Activated CD4-positive, alpha-beta T cell treated with anti-CD3 and anti-CD28 coated beads, Interleukin-2, amount 10 ng/mL, durations not matched to agents 7 days and 5 days (primary cell): ENCODE data around the gene ZIC1. TPM values are rescaled to one million over a fixed set of nuclear protein-coding genes. Genes with fewer than 3 reads are reported as not detected.

Source experiments
- CTCF ChIA-PET: fragments of 350-600 bp; sonication (Branson Sonifier 250); formaldehyde crosslinking; loops from one replicate; lab custom pipeline; 2021; ENCODE audit warnings: antibody characterized with exemption; lab: Charles Lee
- POLR2A ChIA-PET: fragments of 350-600 bp; sonication (Branson Sonifier 250); formaldehyde crosslinking; loops from one replicate; lab custom pipeline; 2021; ENCODE audit warnings: antibody characterized with exemption; lab: Charles Lee
- DNase-seq: peaks from one replicate; pipeline ENCODE4 v3.0.0-alpha.2; 2020
- H3K27ac Mint-ChIP-seq: one replicate; pipeline ENCODE4 v1.8.0; 2021; ENCODE audit warnings: mild to moderate bottlenecking, moderate library complexity, mixed read lengths
- H3K27me3 Mint-ChIP-seq: one replicate; pipeline ENCODE4 v1.8.0; 2021; ENCODE audit warnings: mixed read lengths
- H3K36me3 Mint-ChIP-seq: one replicate; pipeline ENCODE4 v1.8.0; 2021; ENCODE audit warnings: low read depth, mixed read lengths
- H3K4me1 Mint-ChIP-seq: one replicate; pipeline ENCODE4 v1.8.0; 2021; ENCODE audit warnings: mixed read lengths
- H3K4me3 Mint-ChIP-seq: one replicate; pipeline ENCODE4 v1.8.0; 2021; ENCODE audit warnings: mild to moderate bottlenecking, moderate library complexity, mixed read lengths
- H3K9me3 Mint-ChIP-seq: one replicate; pipeline ENCODE4 v1.8.0; 2021; ENCODE audit warnings: mixed read lengths
- total RNA-seq, 2 experiments: library from RNA; stranded (reverse); gene quantifications; one replicate each; pipeline ENCODE4 v1.2.3, GENCODE V29; 2021

The ZIC1 gene
- total RNA-seq, 2 experiments from 2014 or later = not detected

DNA sequence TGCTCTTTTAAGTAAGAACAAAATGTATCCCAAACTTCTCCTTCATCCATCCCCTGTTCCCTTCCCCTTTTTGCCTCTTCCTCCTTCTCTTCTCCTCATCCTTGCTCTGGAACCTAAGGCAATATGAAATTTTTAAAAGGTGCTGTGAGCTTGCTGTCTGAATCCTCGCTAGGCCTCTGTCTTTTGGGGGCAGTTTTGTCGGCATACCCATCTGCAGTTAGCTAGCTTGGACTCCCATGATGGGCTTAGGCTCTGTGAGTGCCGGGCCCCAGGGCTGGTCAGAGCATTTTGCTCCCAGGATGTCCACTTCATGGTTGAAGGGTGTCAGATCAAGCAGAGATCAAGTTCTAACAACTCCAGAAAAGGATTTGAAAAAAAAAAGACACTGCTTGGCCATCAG, 18.6 kb downstream of the ZIC1 start:
- H3K27ac Mint-ChIP-seq = no peak overlapping the region
- ChIA-PET CTCF (no interaction called here), POLR2A (no interaction called here)
- DNase-seq = no peak
- H3K4me1 Mint-ChIP-seq = no peaks in the 10 kb centered on the region
- H3K27me3 Mint-ChIP-seq = peaks cover 24% of the 10 kb centered on the region
- no peaks in the 10 kb centered on the region for H3K36me3 Mint-ChIP-seq
- H3K9me3 Mint-ChIP-seq = no peaks in the 10 kb centered on the region
- no peak overlapping the region for H3K4me3 Mint-ChIP-seq

DNA sequence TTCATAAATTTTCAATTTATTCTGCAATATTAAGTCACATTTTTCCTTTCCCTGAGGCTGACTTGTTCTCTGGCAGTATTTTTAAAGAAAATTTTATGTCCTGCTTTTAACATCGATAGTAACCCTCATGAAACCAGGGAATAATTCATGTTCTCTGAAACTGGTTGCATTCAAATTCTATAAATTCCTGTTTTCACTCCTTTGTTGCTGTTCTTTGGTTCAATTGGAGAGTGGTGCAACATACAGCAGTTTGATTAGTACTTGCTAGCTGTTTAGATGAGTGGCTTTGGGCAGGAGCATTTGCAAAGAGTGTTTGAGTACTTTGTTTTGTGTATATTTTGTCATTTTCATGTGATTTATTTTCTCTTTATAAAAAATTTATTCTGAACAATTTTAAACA, 19.2 kb downstream of the ZIC1 start:
- Mint-ChIP-seq H3K36me3 (no peaks in the 10 kb centered on the region), H3K27me3 (peaks cover 18% of the 10 kb centered on the region), H3K27ac (no peak overlapping the region), H3K4me3 (no peak overlapping the region), H3K4me1 (no peaks in the 10 kb centered on the region), H3K9me3 (no peaks in the 10 kb centered on the region)
- ChIA-PET CTCF (no interaction called here), POLR2A (no interaction called here)
- DNase-seq = no peak

DNA sequence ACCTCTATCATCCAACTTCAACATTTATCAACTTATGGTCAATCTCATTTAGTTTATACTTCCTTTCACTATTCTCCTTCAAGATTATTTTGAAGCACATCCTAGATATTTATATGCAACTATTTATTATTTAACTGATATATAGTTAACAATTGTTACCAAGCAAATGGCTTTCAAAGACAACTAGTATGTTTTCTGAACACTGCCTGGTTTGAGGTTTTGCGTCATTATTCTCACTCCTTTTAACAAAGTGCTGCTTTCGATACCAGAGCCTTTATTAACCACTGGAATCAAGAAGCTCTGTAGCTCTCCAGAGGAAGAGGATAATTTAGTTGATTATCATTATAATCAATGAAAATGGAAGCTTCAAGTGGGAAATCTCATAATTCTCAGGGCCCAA, 19.6 kb downstream of the ZIC1 start:
- no peaks in the 10 kb centered on the region for H3K9me3 Mint-ChIP-seq

DNA sequence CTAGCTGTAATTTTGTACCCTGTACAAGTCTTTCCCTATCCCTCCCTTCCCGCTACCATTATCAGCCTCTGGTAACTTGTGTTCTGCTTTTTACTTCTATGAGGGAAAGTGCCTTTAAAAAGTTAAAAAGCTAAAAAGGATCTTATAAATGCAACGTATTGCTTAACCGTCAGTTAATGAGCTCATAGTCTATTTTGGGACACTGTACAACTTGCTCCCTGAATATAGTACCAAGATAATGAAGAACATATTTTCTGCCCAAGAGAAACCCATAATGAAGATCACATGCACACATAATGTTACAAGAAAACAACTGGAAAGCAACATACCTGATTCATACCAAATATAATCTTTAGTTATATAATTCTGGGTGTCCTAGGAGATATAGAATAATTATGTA, 22.6 kb downstream of the ZIC1 start:
- CTCF ChIA-PET = interaction anchor here (0.9 kb wide), 1 partner anchor 75 kb away, joined by 3 read pairs; no protein-coding TSS in a partner anchor
- no peaks in the 10 kb centered on the region for H3K9me3 Mint-ChIP-seq
- no peak for DNase-seq
- no peak overlapping the region for H3K27ac Mint-ChIP-seq
- no peak overlapping the region for H3K4me3 Mint-ChIP-seq
- no peaks in the 10 kb centered on the region for H3K36me3 Mint-ChIP-seq
- POLR2A ChIA-PET = no interaction called here
- H3K4me1 Mint-ChIP-seq = no peaks in the 10 kb centered on the region
- H3K27me3 Mint-ChIP-seq = no peaks in the 10 kb centered on the region

More for the DNA sequence above, 19.6 kb downstream of the ZIC1 start:
- DNase-seq = no peak
- CTCF ChIA-PET = no interaction called here
- POLR2A ChIA-PET = no interaction called here
- Mint-ChIP-seq H3K27ac (no peak overlapping the region), H3K4me3 (no peak overlapping the region), H3K27me3 (peaks cover 14% of the 10 kb centered on the region), H3K4me1 (no peaks in the 10 kb centered on the region), H3K36me3 (no peaks in the 10 kb centered on the region)

DNA sequence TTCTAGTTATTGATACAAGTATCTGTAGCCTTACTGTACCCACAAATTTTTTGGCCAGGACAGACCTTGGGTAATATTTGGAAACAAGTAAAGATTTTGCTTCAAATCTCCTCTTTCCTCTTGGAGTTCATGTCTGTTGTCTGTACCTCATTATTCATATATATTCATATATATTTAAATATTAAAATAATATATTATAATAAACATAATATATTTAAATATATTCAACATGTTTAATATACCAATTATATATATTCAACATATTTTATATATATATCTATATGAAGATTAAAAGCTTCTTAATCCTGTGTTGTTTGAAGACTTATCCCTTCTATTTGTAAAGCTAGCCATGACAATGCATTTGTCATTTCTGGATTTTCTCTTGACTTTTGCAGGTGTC, 38.1 kb downstream of the ZIC1 start:
- POLR2A ChIA-PET = no interaction called here
- CTCF ChIA-PET = interaction anchor here (0.7 kb wide), 1 partner anchor 1065 kb away, joined by 3 read pairs; no protein-coding TSS in a partner anchor
- Mint-ChIP-seq H3K4me1 (no peaks in the 10 kb centered on the region), H3K27me3 (no peaks in the 10 kb centered on the region), H3K27ac (no peak overlapping the region), H3K9me3 (no peaks in the 10 kb centered on the region), H3K36me3 (no peaks in the 10 kb centered on the region), H3K4me3 (no peak overlapping the region)
- DNase-seq = no peak

DNA sequence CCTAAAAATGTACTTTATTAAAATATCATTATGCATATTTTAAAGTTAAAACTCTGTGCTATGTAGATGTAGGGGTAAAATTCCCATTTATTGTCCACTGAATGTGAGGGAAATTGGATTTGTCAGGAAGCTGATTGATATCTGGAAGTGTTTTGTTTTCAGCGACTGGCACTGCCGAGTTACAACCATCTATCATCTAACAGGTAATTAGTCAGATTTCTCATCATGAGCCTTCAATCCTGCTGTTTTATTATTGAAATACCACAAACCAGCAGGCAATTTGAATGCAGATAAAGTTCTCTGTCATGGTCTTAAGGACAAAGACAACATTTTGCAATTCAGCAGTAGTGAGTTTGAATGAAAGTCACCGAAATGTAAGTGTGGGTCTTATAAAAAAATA, 40.5 kb downstream of the ZIC1 start:
- DNase-seq = no peak
- Mint-ChIP-seq H3K36me3 (no peaks in the 10 kb centered on the region), H3K4me1 (no peaks in the 10 kb centered on the region), H3K27me3 (no peaks in the 10 kb centered on the region), H3K9me3 (no peaks in the 10 kb centered on the region), H3K4me3 (no peak overlapping the region), H3K27ac (no peak overlapping the region)
- POLR2A ChIA-PET = no interaction called here
- CTCF ChIA-PET = no interaction called here

DNA sequence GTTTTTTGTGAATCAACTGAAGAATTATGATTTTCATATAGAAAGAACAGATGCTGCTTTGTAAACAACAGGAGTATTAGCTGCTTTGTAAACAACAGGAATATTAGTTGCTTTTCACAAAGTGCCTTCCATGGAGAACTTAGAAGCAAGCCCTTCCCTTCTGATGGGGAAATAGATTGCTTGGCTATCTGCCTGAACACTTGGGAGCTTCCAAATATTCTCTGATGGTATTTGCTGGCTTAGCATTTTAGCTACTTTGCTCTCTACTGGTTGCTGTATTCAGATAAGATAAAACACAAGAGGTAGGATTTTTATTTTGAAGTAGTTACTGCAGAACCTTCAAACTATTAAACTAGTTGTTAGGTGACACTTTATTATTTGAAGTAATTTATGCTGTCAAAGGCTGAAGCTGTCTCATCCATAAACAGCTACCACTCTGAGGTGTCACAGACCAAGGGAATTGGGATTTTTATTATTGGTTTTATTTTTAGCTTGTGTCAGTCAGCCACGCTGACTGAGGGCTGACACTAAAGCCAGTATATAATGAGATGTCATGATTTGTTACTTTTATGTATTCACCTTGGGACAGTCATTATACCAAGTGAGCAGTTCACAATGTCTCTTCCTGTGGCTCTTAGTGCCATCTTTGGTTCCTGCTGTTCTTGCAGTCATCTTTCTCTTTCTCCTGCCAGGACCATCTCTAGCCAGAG, 50.0 kb downstream of the ZIC1 start:
- DNase-seq = no peak
- Mint-ChIP-seq H3K27me3 (no peaks in the 10 kb centered on the region), H3K4me1 (no peaks in the 10 kb centered on the region), H3K4me3 (no peak overlapping the region), H3K27ac (no peak overlapping the region), H3K36me3 (no peaks in the 10 kb centered on the region), H3K9me3 (no peaks in the 10 kb centered on the region)
- ChIA-PET CTCF (no interaction called here), POLR2A (no interaction called here)

DNA sequence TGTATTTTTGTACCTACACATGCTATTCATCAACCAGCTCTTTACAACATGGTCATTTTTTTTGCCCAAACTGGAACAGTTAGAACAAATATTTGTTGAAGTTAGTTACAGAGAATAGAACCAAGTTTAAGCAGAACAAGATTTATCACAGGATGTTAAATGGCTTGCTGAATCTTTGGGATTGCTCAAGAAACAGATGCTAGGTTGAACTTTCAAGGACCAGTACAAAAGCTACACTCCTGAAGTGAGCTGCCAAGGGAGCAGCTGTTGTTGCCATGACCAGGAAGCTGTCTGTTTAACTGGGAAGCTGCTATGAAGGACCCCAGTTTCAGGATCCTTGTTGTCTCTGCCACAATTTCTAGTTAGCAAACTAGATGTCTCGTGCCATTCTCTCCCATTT, 53.7 kb downstream of the ZIC1 start:
- no peak overlapping the region for H3K4me3 Mint-ChIP-seq
- CTCF ChIA-PET = no interaction called here
- POLR2A ChIA-PET = no interaction called here
- H3K36me3 Mint-ChIP-seq = no peaks in the 10 kb centered on the region
- no peak overlapping the region for H3K27ac Mint-ChIP-seq
- no peaks in the 10 kb centered on the region for H3K9me3 Mint-ChIP-seq
- no peaks in the 10 kb centered on the region for H3K27me3 Mint-ChIP-seq
- DNase-seq = no peak
- no peaks in the 10 kb centered on the region for H3K4me1 Mint-ChIP-seq

Other genes with a start within 250 kb of the ZIC1 start
- gene ZIC4, start 2.8 kb upstream of the ZIC1 start, total RNA-seq = not detected